Neutrophil (primary cell): Measurements from ENCODE around the gene MACO1.
A peak's percentile ranks its signal among the peaks of the same experiment; 100 is the strongest.

Experiments
- H3K27ac ChIP-seq: fragments of 200-600 bp; sonication (generic); 2 replicates; pipeline ENCODE4 v1.5.1; 2016; ENCODE audit warnings: mild to moderate bottlenecking, moderate library complexity
- H3K27me3 ChIP-seq: fragments of 200-600 bp; sonication (generic); 2 replicates; pipeline ENCODE4 v1.6.0; 2016; ENCODE audit warnings: mild to moderate bottlenecking
- H3K36me3 ChIP-seq: fragments of 200-600 bp; sonication (generic); 2 replicates; pipeline ENCODE4 v1.5.1; 2017
- H3K4me1 ChIP-seq, 2 experiments: fragments of 200-600 bp in 1 of 2; sonication (generic) in 1 of 2; 1 replicate in 1 of 2; 2 replicates in 1 of 2; pipeline versions ENCODE4 v1.5.1 to v1.6.1; 2013 to 2016; ENCODE audit warnings: low read depth in 1 of 2, low read length in 1 of 2, mild to moderate bottlenecking in 1 of 2, moderate library complexity in 1 of 2; ENCODE audit not compliant: control insufficient read depth in 1 of 2, insufficient read depth in 1 of 2
- H3K4me3 ChIP-seq, 2 experiments: fragments of 200-600 bp in 1 of 2; sonication (generic) in 1 of 2; 1 replicate in 1 of 2; 2 replicates in 1 of 2; pipeline ENCODE4 v1.5.1; 2013 to 2016; ENCODE audit warnings: low read depth in 1 of 2, low read length in 1 of 2, mild to moderate bottlenecking in 1 of 2, moderate library complexity in 1 of 2
- H3K9me3 ChIP-seq: fragments of 200-600 bp; sonication (generic); 2 replicates; pipeline ENCODE4 v1.5.1; 2016
- TF ChIP-seq, protein P1 (sequence below): fragments of 200-600 bp; sonication (generic); IDR thresholded peaks from 2 replicates; pipeline ENCODE4 v1.5.1; 2016; ENCODE audit warnings: antibody characterized with exemption

Gene MACO1

DNA sequence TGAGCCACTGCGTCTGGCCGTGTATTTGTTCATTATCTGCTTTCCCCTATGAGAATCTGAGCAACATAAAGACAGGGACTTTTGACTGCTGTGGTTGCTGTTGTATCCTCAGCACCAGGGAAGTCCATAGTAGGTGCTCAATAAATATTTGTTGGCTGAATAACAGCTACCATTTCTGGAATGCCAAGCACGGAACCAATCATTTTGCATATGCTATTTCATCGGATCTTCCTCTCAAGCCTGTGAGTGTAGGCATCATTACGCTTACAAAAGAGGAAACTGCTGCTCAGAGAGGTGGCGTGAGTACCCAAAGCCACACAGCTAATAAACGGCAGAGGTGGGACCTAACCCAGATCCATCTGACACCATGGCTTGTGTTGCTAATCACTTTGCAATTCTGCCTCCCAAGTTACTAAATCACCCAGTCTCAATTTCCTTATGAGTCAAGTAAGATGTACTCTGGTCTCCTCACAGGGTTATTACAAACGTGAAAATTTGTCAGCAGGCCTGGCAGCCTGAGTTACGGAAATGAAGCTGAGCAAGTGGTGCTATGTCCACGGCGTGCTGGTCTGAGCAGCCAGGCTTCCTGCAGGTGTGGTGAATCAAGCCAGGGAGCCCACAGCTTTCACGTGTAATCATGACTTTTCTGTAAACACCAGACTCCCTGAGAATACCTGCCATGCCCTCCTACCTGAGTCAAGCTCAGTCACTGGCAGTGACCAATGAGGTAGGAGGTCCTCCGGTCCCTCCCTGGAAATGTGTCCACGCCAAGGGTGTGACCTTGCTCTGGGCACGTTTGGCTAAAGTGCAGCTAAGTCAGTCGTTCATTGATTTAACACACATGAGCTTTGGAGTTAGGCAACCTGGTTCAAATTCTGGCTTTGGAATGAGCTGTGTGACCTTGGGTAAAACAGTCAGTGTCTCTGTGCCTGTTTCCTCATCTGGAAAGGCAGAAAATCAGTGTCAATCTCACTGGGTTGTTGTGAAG lies 5.3 kb upstream of the MACO1 start:
- no peak overlapping the region for H3K4me3 ChIP-seq
- no peaks in the 10 kb centered on the region for H3K9me3 ChIP-seq
- TF ChIP-seq, protein P1, sequence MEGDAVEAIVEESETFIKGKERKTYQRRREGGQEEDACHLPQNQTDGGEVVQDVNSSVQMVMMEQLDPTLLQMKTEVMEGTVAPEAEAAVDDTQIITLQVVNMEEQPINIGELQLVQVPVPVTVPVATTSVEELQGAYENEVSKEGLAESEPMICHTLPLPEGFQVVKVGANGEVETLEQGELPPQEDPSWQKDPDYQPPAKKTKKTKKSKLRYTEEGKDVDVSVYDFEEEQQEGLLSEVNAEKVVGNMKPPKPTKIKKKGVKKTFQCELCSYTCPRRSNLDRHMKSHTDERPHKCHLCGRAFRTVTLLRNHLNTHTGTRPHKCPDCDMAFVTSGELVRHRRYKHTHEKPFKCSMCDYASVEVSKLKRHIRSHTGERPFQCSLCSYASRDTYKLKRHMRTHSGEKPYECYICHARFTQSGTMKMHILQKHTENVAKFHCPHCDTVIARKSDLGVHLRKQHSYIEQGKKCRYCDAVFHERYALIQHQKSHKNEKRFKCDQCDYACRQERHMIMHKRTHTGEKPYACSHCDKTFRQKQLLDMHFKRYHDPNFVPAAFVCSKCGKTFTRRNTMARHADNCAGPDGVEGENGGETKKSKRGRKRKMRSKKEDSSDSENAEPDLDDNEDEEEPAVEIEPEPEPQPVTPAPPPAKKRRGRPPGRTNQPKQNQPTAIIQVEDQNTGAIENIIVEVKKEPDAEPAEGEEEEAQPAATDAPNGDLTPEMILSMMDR, result no peak
- H3K36me3 ChIP-seq, result peaks cover 5% of the 10 kb centered on the region
- no peak overlapping the region for H3K27ac ChIP-seq
- peaks cover 5 to 7% of the 10 kb centered on the region in 2 experiments for H3K4me1 ChIP-seq
- H3K27me3 ChIP-seq, result no peaks in the 10 kb centered on the region

GRCh38 chr1:25427696-25428095 lies 3.0 kb upstream of the MACO1 start:
- H3K4me3 ChIP-seq, result no peak overlapping the region
- H3K27me3 ChIP-seq, result no peaks in the 10 kb centered on the region
- TF ChIP-seq, protein P1, result no peak
- no peaks in the 10 kb centered on the region for H3K9me3 ChIP-seq
- H3K27ac ChIP-seq, result no peak overlapping the region
- peaks cover 13 to 15% of the 10 kb centered on the region in 2 experiments for H3K4me1 ChIP-seq
- H3K36me3 ChIP-seq, result peaks cover 5% of the 10 kb centered on the region

GRCh38 chr1:25428475-25429166 lies 2.1 kb upstream of the MACO1 start:
- TF ChIP-seq, protein P1, result no peak
- no peaks in the 10 kb centered on the region for H3K9me3 ChIP-seq
- H3K4me3 ChIP-seq, result no peak overlapping the region
- H3K27ac ChIP-seq, result no peak overlapping the region
- H3K27me3 ChIP-seq, result no peaks in the 10 kb centered on the region
- peaks cover 5% of the 10 kb centered on the region for H3K36me3 ChIP-seq
- peaks cover 13 to 15% of the 10 kb centered on the region in 2 experiments for H3K4me1 ChIP-seq

GRCh38 chr1:25430967-25431881 lies 527 bp downstream of the MACO1 start:
- Histone ChIP-seq H3K4me3 (peak overlapping the region; percentile 86 to 100), H3K36me3 (peaks cover 5% of the 10 kb centered on the region)

More at GRCh38 chr1:25430967-25431881, 527 bp downstream of the MACO1 start:
- no peaks in the 10 kb centered on the region for H3K9me3 ChIP-seq
- peaks cover 25 to 27% of the 10 kb centered on the region in 2 experiments for H3K4me1 ChIP-seq
- H3K27ac ChIP-seq, result peak overlapping the region; percentile 93
- H3K27me3 ChIP-seq, result no peaks in the 10 kb centered on the region
- TF ChIP-seq, protein P1, result no peak
